Stimulated activated CD8-positive, alpha-beta memory T cell treated with anti-CD3 and anti-CD28 coated beads, Interleukin-2, amount 100 ng/mL, for 48 hours (primary cell): Measurements from ENCODE around the gene C19orf47.

Experiments
- DNase-seq, 2 donors: peaks; one replicate each; pipeline ENCODE4 v3.0.0-alpha.2; 2020; ENCODE audit warnings: low read depth in 2 of 2

C19orf47 gene

GRCh38 chr19:40348125-40348913 is at the start of gene C19orf47, which contains the start of gene PLD3:
Gene C19orf47, minus strand, starts transcription at chr19:40348397. Its CDS starts 6,540 bp downstream, at chr19:40341857.
Gene PLD3, plus strand, starts transcription at chr19:40348695. Its CDS starts 17,789 bp downstream, at chr19:40366484.
- peak; percentile 98 for DNase-seq

GRCh38 chr19:40397568-40397906 is 49.3 kb upstream of the C19orf47 start:
- no peak for DNase-seq

- no peak for DNase-seq
These were observed 48.8 kb upstream of the C19orf47 start for GRCh38 chr19:40396886-40397567.

- no peak for DNase-seq
These were observed 47.8 kb upstream of the C19orf47 start for GRCh38 chr19:40395956-40396355.

- no peak for DNase-seq
These were observed 46.6 kb upstream of the C19orf47 start for GRCh38 chr19:40394816-40395210.

- DNase-seq, result no peak
These were observed 46.0 kb upstream of the C19orf47 start for GRCh38 chr19:40393894-40394815.

GRCh38 chr19:40392894-40393517 is 44.8 kb upstream of the C19orf47 start:
- DNase-seq, result no peak

- no peak for DNase-seq
These were observed 43.9 kb upstream of the C19orf47 start for GRCh38 chr19:40392123-40392522.

GRCh38 chr19:40390084-40390742 is 42.0 kb upstream of the C19orf47 start, which contains the start of gene HIPK4:
Gene HIPK4, minus strand, starts transcription at chr19:40390181. Its CDS starts 279 bp downstream, at chr19:40389902.
- DNase-seq, result no peak

- DNase-seq, result no peak
These were observed 41.3 kb upstream of the C19orf47 start for GRCh38 chr19:40389404-40390083.

- no peak for DNase-seq
These were observed 40.3 kb upstream of the C19orf47 start for GRCh38 chr19:40388481-40388880.

- no peak for DNase-seq
These were observed 39.0 kb upstream of the C19orf47 start for GRCh38 chr19:40387155-40387554.

- DNase-seq, result no peak
These were observed 35.6 kb upstream of the C19orf47 start for GRCh38 chr19:40383668-40384248.

GRCh38 chr19:40381321-40381720 is 33.1 kb upstream of the C19orf47 start:
- no peak for DNase-seq

- no peak for DNase-seq
These were observed 32.2 kb upstream of the C19orf47 start for GRCh38 chr19:40380199-40381037.

- no peak for DNase-seq
These were observed 31.4 kb upstream of the C19orf47 start for GRCh38 chr19:40379446-40380198.

GRCh38 chr19:40378509-40378908 is 30.3 kb upstream of the C19orf47 start:
- DNase-seq, result no peak

- no peak for DNase-seq
These were observed 29.7 kb upstream of the C19orf47 start for GRCh38 chr19:40377876-40378385.
